ENCODE results near the gene GPATCH8.

GPATCH8 gene

DNA sequence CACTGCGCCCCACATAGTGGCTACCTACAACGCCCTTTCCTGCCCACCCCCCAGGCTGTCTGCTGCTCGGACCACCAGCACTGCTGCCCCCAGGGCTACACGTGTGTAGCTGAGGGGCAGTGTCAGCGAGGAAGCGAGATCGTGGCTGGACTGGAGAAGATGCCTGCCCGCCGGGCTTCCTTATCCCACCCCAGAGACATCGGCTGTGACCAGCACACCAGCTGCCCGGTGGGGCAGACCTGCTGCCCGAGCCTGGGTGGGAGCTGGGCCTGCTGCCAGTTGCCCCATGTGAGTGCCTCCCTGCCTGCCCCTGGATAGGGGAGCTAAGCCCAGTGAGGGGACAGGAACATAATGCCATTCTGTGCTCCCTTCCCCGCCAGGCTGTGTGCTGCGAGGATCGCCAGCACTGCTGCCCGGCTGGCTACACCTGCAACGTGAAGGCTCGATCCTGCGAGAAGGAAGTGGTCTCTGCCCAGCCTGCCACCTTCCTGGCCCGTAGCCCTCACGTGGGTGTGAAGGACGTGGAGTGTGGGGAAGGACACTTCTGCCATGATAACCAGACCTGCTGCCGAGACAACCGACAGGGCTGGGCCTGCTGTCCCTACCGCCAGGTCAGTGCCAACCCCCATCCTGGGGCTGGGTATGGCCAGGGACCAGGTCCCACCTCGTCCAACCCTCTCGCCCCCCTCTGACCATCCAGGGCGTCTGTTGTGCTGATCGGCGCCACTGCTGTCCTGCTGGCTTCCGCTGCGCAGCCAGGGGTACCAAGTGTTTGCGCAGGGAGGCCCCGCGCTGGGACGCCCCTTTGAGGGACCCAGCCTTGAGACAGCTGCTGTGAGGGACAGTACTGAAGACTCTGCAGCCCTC, 151.0 kb downstream of the GPATCH8 start:
- FAIRE-seq: no peak

- no peak for FAIRE-seq
Measured at GRCh38 chr17:44351464-44351863, 151.7 kb downstream of the GPATCH8 start.

DNA sequence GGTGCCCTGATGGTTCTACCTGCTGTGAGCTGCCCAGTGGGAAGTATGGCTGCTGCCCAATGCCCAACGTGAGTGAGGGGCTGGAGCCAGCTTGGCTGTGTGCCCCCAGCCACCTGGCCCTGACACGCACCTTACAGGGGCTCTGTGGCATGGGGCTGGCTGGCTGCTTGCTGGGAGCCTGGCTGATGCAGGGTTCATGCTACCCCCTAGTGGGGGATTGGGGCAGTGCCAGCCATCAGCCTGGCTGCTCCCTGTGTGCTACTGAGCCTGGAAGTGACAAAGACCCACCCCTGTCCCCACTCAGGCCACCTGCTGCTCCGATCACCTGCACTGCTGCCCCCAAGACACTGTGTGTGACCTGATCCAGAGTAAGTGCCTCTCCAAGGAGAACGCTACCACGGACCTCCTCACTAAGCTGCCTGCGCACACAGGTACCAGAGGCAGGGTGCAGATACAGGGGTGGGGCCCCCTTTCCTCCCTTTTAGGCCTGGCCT, 152.4 kb downstream of the GPATCH8 start:
- no peak for FAIRE-seq

- FAIRE-seq: no peak
Measured at GRCh38 chr17:44349553-44350070, 153.6 kb downstream of the GPATCH8 start.

GRCh38 chr17:44348988-44349364, 154.2 kb downstream of the GPATCH8 start:
- no peak for FAIRE-seq

DNA sequence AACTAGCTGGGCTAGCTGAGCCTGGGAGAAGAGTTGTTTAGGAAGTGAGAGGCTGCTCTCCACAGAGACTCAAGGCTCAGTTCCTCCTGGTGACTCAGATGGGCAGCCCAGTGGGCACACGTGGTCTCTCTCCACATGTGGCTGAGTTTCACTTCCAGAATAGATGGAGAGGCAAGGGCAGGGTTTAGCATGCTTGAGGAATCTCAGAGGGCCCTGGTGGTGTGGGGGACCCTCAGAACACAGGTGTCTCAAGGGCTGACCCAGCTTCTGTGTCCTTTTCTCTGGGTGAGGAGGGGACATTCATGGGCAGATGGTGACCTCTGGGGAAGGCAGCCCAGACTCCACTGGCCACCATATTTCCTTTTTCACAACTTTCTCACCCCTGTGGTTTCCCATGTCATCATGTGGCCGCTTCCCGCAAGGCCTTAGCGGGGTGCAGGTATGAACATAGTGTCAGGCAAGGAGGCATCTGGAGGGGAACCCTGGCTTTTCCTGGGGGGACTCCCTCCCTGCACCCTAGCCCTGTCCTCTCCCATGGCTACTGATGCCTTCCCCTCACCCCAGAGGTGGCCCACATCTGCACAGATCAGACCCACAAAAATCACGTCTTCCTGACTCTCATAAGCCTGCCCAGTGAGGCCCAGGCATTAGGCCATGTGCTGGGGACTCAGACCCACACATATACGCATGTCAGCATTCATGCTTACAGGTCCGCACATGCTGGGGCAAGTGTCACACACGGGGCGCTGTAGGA, 154.8 kb downstream of the GPATCH8 start:
- FAIRE-seq: no peak
